IMR-90 (cell line): ENCODE data around the gene BATF2.

ENCODE experiments used
- BHLHE40 ChIP-seq: fragments of 150-350 bp; IDR thresholded peaks from 2 replicates; pipeline ENCODE4 v1.6.1; 2016; ENCODE audit warnings: mild to moderate bottlenecking, low read depth, low read length
- CEBPB ChIP-seq: IDR thresholded peaks from 2 replicates; pipeline ENCODE4 v1.6.1; 2012; ENCODE audit warnings: low read depth, low read length, improper control_type of control experiment
- CHD1 ChIP-seq: IDR thresholded peaks from 2 replicates; pipeline ENCODE4 v1.6.1; 2012; ENCODE audit warnings: low read depth, low read length, improper control_type of control experiment
- CTCF ChIP-seq: conservative IDR thresholded peaks from 2 replicates; pipeline ENCODE4 v1.5.1; 2012; ENCODE audit warnings: mild to moderate bottlenecking, low read depth, low read length, improper control_type of control experiment
- FOS ChIP-seq: fragments of 150-350 bp; IDR thresholded peaks from 2 replicates; pipeline ENCODE4 v1.6.1; 2016; ENCODE audit warnings: low read depth, low read length
- MAZ ChIP-seq: IDR thresholded peaks from 2 replicates; pipeline ENCODE4 v1.6.1; 2012; ENCODE audit warnings: low read depth, mild to moderate bottlenecking, low read length, improper control_type of control experiment, moderate library complexity, borderline replicate concordance
- MXI1 ChIP-seq: IDR thresholded peaks from 2 replicates; pipeline ENCODE4 v1.6.1; 2012; ENCODE audit warnings: low read depth, mild to moderate bottlenecking, low read length, moderate library complexity, borderline replicate concordance
- NFE2L2 ChIP-seq: fragments of 150-350 bp; IDR thresholded peaks from 2 replicates; pipeline ENCODE4 v1.6.1; 2016; ENCODE audit warnings: low read depth, mild to moderate bottlenecking, low read length
- POLR2A ChIP-seq: IDR thresholded peaks from 2 replicates; pipeline ENCODE4 v1.6.1; 2012; ENCODE audit warnings: mild to moderate bottlenecking, low read depth, low read length
- RAD21 ChIP-seq: IDR thresholded peaks from 2 replicates; pipeline ENCODE4 v1.6.1; 2012; ENCODE audit warnings: low read length, improper control_type of control experiment
- RCOR1 ChIP-seq: IDR thresholded peaks from 2 replicates; pipeline ENCODE4 v1.6.1; 2012; ENCODE audit warnings: mild to moderate bottlenecking, low read length, improper control_type of control experiment; ENCODE audit not compliant: insufficient replicate concordance
- RFX5 ChIP-seq: IDR thresholded peaks from 2 replicates; pipeline ENCODE4 v1.8.0; 2012; ENCODE audit warnings: low read depth, mild to moderate bottlenecking, low read length, moderate library complexity
- SMC3 ChIP-seq: fragments of 150-350 bp; IDR thresholded peaks from 2 replicates; pipeline ENCODE4 v1.6.1; 2016; ENCODE audit warnings: low read depth, mild to moderate bottlenecking, antibody characterized with exemption, low read length, moderate library complexity
- USF2 ChIP-seq: fragments of 150-350 bp; IDR thresholded peaks from 2 replicates; pipeline ENCODE4 v1.6.1; 2017; ENCODE audit warnings: mild to moderate bottlenecking, antibody characterized with exemption, low read length, low read depth

- no peak for TF ChIP-seq CTCF
- TF ChIP-seq USF2 = no peak
- TF ChIP-seq MXI1 = no peak
- no peak for TF ChIP-seq POLR2A
- no peak for TF ChIP-seq CEBPB
- no peak for TF ChIP-seq RAD21
- no peak for TF ChIP-seq RCOR1
- TF ChIP-seq MAZ = no peak
- TF ChIP-seq RFX5 = no peak
- TF ChIP-seq FOS = no peak
- TF ChIP-seq BHLHE40 = no peak
- no peak for TF ChIP-seq NFE2L2
- no peak for TF ChIP-seq CHD1
- TF ChIP-seq SMC3 = no peak
Observed at GRCh38 chr11:64996327-64996709, 453 bp downstream of the BATF2 start.
